ENCODE measurements around the gene TMEM164.
"Not testable (repeated sequence)": the region's sequence is repeated elsewhere in the genome, so short reads cannot be mapped to it uniquely, and the experiment has no call there.

The TMEM164 gene

GRCh38 chrX:110002300-110003166, at the start of gene TMEM164:
TMEM164 (plus strand) TSS chrX:110003114; CDS start chrX:110003775, 661 bp downstream.
- peak; percentile 57 to 65 for DNase-seq (ENCODE audit: low read depth in 2 of 2)

- DNase-seq (ENCODE audit: low read depth in 2 of 2) = no peak
Measured at GRCh38 chrX:109954333-109954732, 48.6 kb upstream of the TMEM164 start.

- DNase-seq (ENCODE audit: low read depth in 2 of 2) = no peak
Measured at GRCh38 chrX:109954955-109955354, 48.0 kb upstream of the TMEM164 start.

GRCh38 chrX:109958266-109958665, 44.6 kb upstream of the TMEM164 start:
- DNase-seq (ENCODE audit: low read depth in 2 of 2) = no peak

- DNase-seq (ENCODE audit: low read depth in 2 of 2) = no peak
Measured at GRCh38 chrX:109959356-109959871, 43.5 kb upstream of the TMEM164 start.

- no peak for DNase-seq (ENCODE audit: low read depth in 2 of 2)
Measured at GRCh38 chrX:109964390-109964789, 38.5 kb upstream of the TMEM164 start.

- no peak for DNase-seq (ENCODE audit: low read depth in 2 of 2)
Measured at GRCh38 chrX:109966246-109966645, 36.7 kb upstream of the TMEM164 start.

- DNase-seq (ENCODE audit: low read depth in 2 of 2) = no peak
Measured at GRCh38 chrX:109967156-109967555, 35.8 kb upstream of the TMEM164 start.

GRCh38 chrX:109970841-109971240, 32.1 kb upstream of the TMEM164 start:
- not testable (repeated sequence) for DNase-seq (ENCODE audit: low read depth in 2 of 2)

- no peak for DNase-seq (ENCODE audit: low read depth in 2 of 2)
Measured at GRCh38 chrX:109974906-109975655, 27.8 kb upstream of the TMEM164 start.

GRCh38 chrX:109985210-109985609, 17.7 kb upstream of the TMEM164 start:
- not testable (repeated sequence) for DNase-seq (ENCODE audit: low read depth in 2 of 2)

GRCh38 chrX:109987884-109988283, 15.0 kb upstream of the TMEM164 start:
- DNase-seq (ENCODE audit: low read depth in 2 of 2) = no peak

- no peak for DNase-seq (ENCODE audit: low read depth in 2 of 2)
Measured at GRCh38 chrX:109990582-109991276, 12.2 kb upstream of the TMEM164 start.

- DNase-seq (ENCODE audit: low read depth in 2 of 2) = no peak
Measured at GRCh38 chrX:109992203-109992602, 10.7 kb upstream of the TMEM164 start.

- no peak for DNase-seq (ENCODE audit: low read depth in 2 of 2)
Measured at GRCh38 chrX:109995155-109995554, 7.8 kb upstream of the TMEM164 start.

GRCh38 chrX:109997786-109998452, 5.0 kb upstream of the TMEM164 start:
- DNase-seq (ENCODE audit: low read depth in 2 of 2) = no peak

- no peak for DNase-seq (ENCODE audit: low read depth in 2 of 2)
Measured at GRCh38 chrX:110000000-110000399, 2.9 kb upstream of the TMEM164 start.

GRCh38 chrX:110000847-110001713, 1.8 kb upstream of the TMEM164 start:
- DNase-seq (ENCODE audit: low read depth in 2 of 2) = no peak

- no peak for DNase-seq (ENCODE audit: low read depth in 2 of 2)
Measured at GRCh38 chrX:110001740-110002299, 1.1 kb upstream of the TMEM164 start.
